Activated naive CD4-positive, alpha-beta T cell treated with anti-CD3 and anti-CD28 coated beads for 36 hours (primary cell): Measurements from ENCODE around the gene MUC13. TPM values are rescaled to one million over a fixed set of nuclear protein-coding genes. Genes with fewer than 3 reads are reported as not detected.
"Not testable (repeated sequence)": the region's sequence is repeated elsewhere in the genome, so short reads cannot be mapped to it uniquely, and the experiment has no call there.

Experiments used
- CTCF ChIA-PET: fragments of 350-600 bp; sonication (Branson Sonifier 250); formaldehyde crosslinking; loops from one replicate; lab custom pipeline; 2021; ENCODE audit warnings: antibody characterized with exemption; lab: Charles Lee
- DNase-seq: peaks from one replicate; pipeline ENCODE4 v3.0.0-alpha.2; 2020
- H3K27ac Mint-ChIP-seq: one replicate; pipeline ENCODE4 v1.8.0; 2021; ENCODE audit warnings: mild to moderate bottlenecking, mixed read lengths
- H3K27me3 Mint-ChIP-seq: one replicate; pipeline ENCODE4 v1.8.0; 2021; ENCODE audit warnings: low read depth, mixed read lengths
- H3K36me3 Mint-ChIP-seq: one replicate; pipeline ENCODE4 v1.8.0; 2021; ENCODE audit warnings: low read depth, mixed read lengths
- H3K4me1 Mint-ChIP-seq: one replicate; pipeline ENCODE4 v1.8.0; 2021; ENCODE audit warnings: low read depth, mixed read lengths
- H3K4me3 Mint-ChIP-seq: one replicate; pipeline ENCODE4 v1.8.0; 2021; ENCODE audit warnings: mild to moderate bottlenecking, moderate library complexity, mixed read lengths
- H3K9me3 Mint-ChIP-seq: one replicate; pipeline ENCODE4 v1.8.0; 2021; ENCODE audit warnings: mixed read lengths
- intact Hi-C: fragments of 100-400 bp; cut with micrococcal nuclease; formaldehyde crosslinking; loops from one replicate; pipeline ENCODE4 v1.15.1; 2023
- total RNA-seq, 2 experiments: library from RNA; stranded (reverse); gene quantifications; one replicate each; pipeline ENCODE4 v1.2.3, GENCODE V29; 2021

The MUC13 gene
- total RNA-seq, 2 experiments from 2014 or later: not detected

GRCh38 chr3:124965413-124965812, 30.9 kb upstream of the MUC13 start:
- intact Hi-C loops: no loop called here
- peaks cover 5% of the 10 kb centered on the region for H3K4me1 Mint-ChIP-seq

GRCh38 chr3:124964387-124964786, 29.8 kb upstream of the MUC13 start:
- peaks cover 5% of the 10 kb centered on the region for H3K4me1 Mint-ChIP-seq
- no peaks in the 10 kb centered on the region for H3K27me3 Mint-ChIP-seq
- H3K36me3 Mint-ChIP-seq: peaks cover 4% of the 10 kb centered on the region
- H3K9me3 Mint-ChIP-seq: no peaks in the 10 kb centered on the region
- intact Hi-C loops: loop anchor here (1.0 kb wide), 1 partner anchor 88 kb away; no protein-coding TSS in a partner anchor
- peak; percentile 26 for DNase-seq
- H3K27ac Mint-ChIP-seq: no peak overlapping the region
- CTCF ChIA-PET: interaction anchor here (1.5 kb wide), 1 partner anchor 10 kb away, joined by 4 read pairs; no protein-coding TSS in a partner anchor
- H3K4me3 Mint-ChIP-seq: no peak overlapping the region

More at GRCh38 chr3:124965413-124965812, 30.9 kb upstream of the MUC13 start:
- no peak overlapping the region for H3K27ac Mint-ChIP-seq
- H3K4me3 Mint-ChIP-seq: no peak overlapping the region
- no peaks in the 10 kb centered on the region for H3K9me3 Mint-ChIP-seq
- H3K36me3 Mint-ChIP-seq: peaks cover 10% of the 10 kb centered on the region
- DNase-seq: no peak
- no peaks in the 10 kb centered on the region for H3K27me3 Mint-ChIP-seq
- CTCF ChIA-PET: no interaction called here

- peaks cover 5% of the 10 kb centered on the region for H3K4me1 Mint-ChIP-seq
- H3K4me3 Mint-ChIP-seq: no peak overlapping the region
- CTCF ChIA-PET: interaction anchor here (1.5 kb wide), 1 partner anchor 10 kb away, joined by 4 read pairs; no protein-coding TSS in a partner anchor
- H3K27ac Mint-ChIP-seq: no peak overlapping the region
- DNase-seq: no peak
- H3K27me3 Mint-ChIP-seq: no peaks in the 10 kb centered on the region
- H3K9me3 Mint-ChIP-seq: no peaks in the 10 kb centered on the region
- peaks cover 4% of the 10 kb centered on the region for H3K36me3 Mint-ChIP-seq
- intact Hi-C loops: loop anchor here (1.0 kb wide), 1 partner anchor 89 kb away; no protein-coding TSS in a partner anchor
Observed at GRCh38 chr3:124963755-124964154, 29.2 kb upstream of the MUC13 start.

GRCh38 chr3:124962403-124962940, 27.9 kb upstream of the MUC13 start:
- H3K4me3 Mint-ChIP-seq: no peak overlapping the region
- H3K36me3 Mint-ChIP-seq: no peaks in the 10 kb centered on the region
- H3K9me3 Mint-ChIP-seq: no peaks in the 10 kb centered on the region
- intact Hi-C loops: no loop called here
- no peak for DNase-seq
- H3K27ac Mint-ChIP-seq: no peak overlapping the region
- no peaks in the 10 kb centered on the region for H3K27me3 Mint-ChIP-seq
- CTCF ChIA-PET: interaction anchor here (1.5 kb wide), 1 partner anchor 9 kb away, joined by 4 read pairs; no protein-coding TSS in a partner anchor
- H3K4me1 Mint-ChIP-seq: peaks cover 5% of the 10 kb centered on the region

- CTCF ChIA-PET: no interaction called here
- no peak for DNase-seq
- Mint-ChIP-seq H3K27me3 (no peaks in the 10 kb centered on the region), H3K27ac (no peak overlapping the region), H3K4me1 (peaks cover 5% of the 10 kb centered on the region), H3K9me3 (no peaks in the 10 kb centered on the region), H3K36me3 (no peaks in the 10 kb centered on the region), H3K4me3 (no peak overlapping the region)
- intact Hi-C loops: no loop called here
Observed at GRCh38 chr3:124960698-124961097, 26.1 kb upstream of the MUC13 start.

GRCh38 chr3:124960105-124960504, 25.6 kb upstream of the MUC13 start:
- Mint-ChIP-seq H3K27ac (no peak overlapping the region), H3K9me3 (no peaks in the 10 kb centered on the region), H3K36me3 (no peaks in the 10 kb centered on the region), H3K4me1 (peaks cover 5% of the 10 kb centered on the region), H3K4me3 (no peak overlapping the region), H3K27me3 (no peaks in the 10 kb centered on the region)
- CTCF ChIA-PET: interaction anchor here (0.7 kb wide), 1 partner anchor 480 kb away, joined by 4 read pairs; no protein-coding TSS in a partner anchor
- intact Hi-C loops: no loop called here
- no peak for DNase-seq

GRCh38 chr3:124957951-124958350, 23.4 kb upstream of the MUC13 start:
- H3K4me1 Mint-ChIP-seq, intact Hi-C loops, H3K27me3 Mint-ChIP-seq, DNase-seq, H3K9me3 Mint-ChIP-seq, H3K27ac Mint-ChIP-seq, H3K36me3 Mint-ChIP-seq, H3K4me3 Mint-ChIP-seq, CTCF ChIA-PET: not testable (repeated sequence)

GRCh38 chr3:124952282-124952855, 17.8 kb upstream of the MUC13 start:
- H3K36me3 Mint-ChIP-seq: no peaks in the 10 kb centered on the region
- H3K4me1 Mint-ChIP-seq: no peaks in the 10 kb centered on the region
- CTCF ChIA-PET: interaction anchor here (0.6 kb wide), 1 partner anchor 8 kb away, joined by 3 read pairs; no protein-coding TSS in a partner anchor
- H3K9me3 Mint-ChIP-seq: no peaks in the 10 kb centered on the region
- H3K27me3 Mint-ChIP-seq: no peaks in the 10 kb centered on the region
- no peak for DNase-seq
- no peak overlapping the region for H3K27ac Mint-ChIP-seq
- intact Hi-C loops: no loop called here
- no peak overlapping the region for H3K4me3 Mint-ChIP-seq

GRCh38 chr3:124951511-124952281, 17.1 kb upstream of the MUC13 start:
- CTCF ChIA-PET: interaction anchor here (0.6 kb wide), 1 partner anchor 7 kb away, joined by 3 read pairs; no protein-coding TSS in a partner anchor
- no peak for DNase-seq
- Mint-ChIP-seq H3K9me3 (no peaks in the 10 kb centered on the region), H3K27ac (no peak overlapping the region), H3K27me3 (no peaks in the 10 kb centered on the region), H3K4me1 (no peaks in the 10 kb centered on the region), H3K36me3 (no peaks in the 10 kb centered on the region), H3K4me3 (no peak overlapping the region)
- intact Hi-C loops: no loop called here

- no peak overlapping the region for H3K27ac Mint-ChIP-seq
- no peaks in the 10 kb centered on the region for H3K9me3 Mint-ChIP-seq
- no peaks in the 10 kb centered on the region for H3K36me3 Mint-ChIP-seq
- CTCF ChIA-PET: no interaction called here
- no peak for DNase-seq
- H3K4me3 Mint-ChIP-seq: no peak overlapping the region
- H3K4me1 Mint-ChIP-seq: no peaks in the 10 kb centered on the region
- intact Hi-C loops: no loop called here
- H3K27me3 Mint-ChIP-seq: no peaks in the 10 kb centered on the region
Observed at GRCh38 chr3:124950026-124950425, 15.5 kb upstream of the MUC13 start.

- H3K9me3 Mint-ChIP-seq: no peaks in the 10 kb centered on the region
- CTCF ChIA-PET: no interaction called here
- no peaks in the 10 kb centered on the region for H3K36me3 Mint-ChIP-seq
- no peaks in the 10 kb centered on the region for H3K27me3 Mint-ChIP-seq
- DNase-seq: no peak
- H3K4me1 Mint-ChIP-seq: no peaks in the 10 kb centered on the region
- intact Hi-C loops: no loop called here
- H3K27ac Mint-ChIP-seq: no peak overlapping the region
- H3K4me3 Mint-ChIP-seq: no peak overlapping the region
Observed at GRCh38 chr3:124942613-124943012, 8.1 kb upstream of the MUC13 start.

GRCh38 chr3:124941771-124942170, 7.2 kb upstream of the MUC13 start:
- H3K9me3 Mint-ChIP-seq: no peaks in the 10 kb centered on the region
- H3K4me1 Mint-ChIP-seq: no peaks in the 10 kb centered on the region
- CTCF ChIA-PET: no interaction called here
- intact Hi-C loops: no loop called here
- H3K36me3 Mint-ChIP-seq: no peaks in the 10 kb centered on the region
- no peak for DNase-seq
- peaks cover 2% of the 10 kb centered on the region for H3K27me3 Mint-ChIP-seq
- H3K27ac Mint-ChIP-seq: no peak overlapping the region
- no peak overlapping the region for H3K4me3 Mint-ChIP-seq
